LHCN-M2 (cell line): Measurements from ENCODE around the gene ADGB. TPM values are rescaled to one million over a fixed set of nuclear protein-coding genes. Genes with fewer than 3 reads are reported as not detected.
A peak's percentile ranks its signal among the peaks of the same experiment; 100 is the strongest.
"Not testable (repeated sequence)": the region's sequence is repeated elsewhere in the genome, so short reads cannot be mapped to it uniquely, and the experiment has no call there.

Experiments
- DNase-seq: peaks from one replicate; pipeline ENCODE4 v3.0.0-alpha.2; 2012; ENCODE audit warnings: low read depth
- total RNA-seq: library from RNA; depleted of rRNA; stranded (reverse); fragments of >200 nt; gene quantifications from 2 replicates; pipeline ENCODE4 v1.2.3, GENCODE V29; 2014

The ADGB gene
- total RNA-seq, 1 experiment from 2014 or later: not detected

DNA sequence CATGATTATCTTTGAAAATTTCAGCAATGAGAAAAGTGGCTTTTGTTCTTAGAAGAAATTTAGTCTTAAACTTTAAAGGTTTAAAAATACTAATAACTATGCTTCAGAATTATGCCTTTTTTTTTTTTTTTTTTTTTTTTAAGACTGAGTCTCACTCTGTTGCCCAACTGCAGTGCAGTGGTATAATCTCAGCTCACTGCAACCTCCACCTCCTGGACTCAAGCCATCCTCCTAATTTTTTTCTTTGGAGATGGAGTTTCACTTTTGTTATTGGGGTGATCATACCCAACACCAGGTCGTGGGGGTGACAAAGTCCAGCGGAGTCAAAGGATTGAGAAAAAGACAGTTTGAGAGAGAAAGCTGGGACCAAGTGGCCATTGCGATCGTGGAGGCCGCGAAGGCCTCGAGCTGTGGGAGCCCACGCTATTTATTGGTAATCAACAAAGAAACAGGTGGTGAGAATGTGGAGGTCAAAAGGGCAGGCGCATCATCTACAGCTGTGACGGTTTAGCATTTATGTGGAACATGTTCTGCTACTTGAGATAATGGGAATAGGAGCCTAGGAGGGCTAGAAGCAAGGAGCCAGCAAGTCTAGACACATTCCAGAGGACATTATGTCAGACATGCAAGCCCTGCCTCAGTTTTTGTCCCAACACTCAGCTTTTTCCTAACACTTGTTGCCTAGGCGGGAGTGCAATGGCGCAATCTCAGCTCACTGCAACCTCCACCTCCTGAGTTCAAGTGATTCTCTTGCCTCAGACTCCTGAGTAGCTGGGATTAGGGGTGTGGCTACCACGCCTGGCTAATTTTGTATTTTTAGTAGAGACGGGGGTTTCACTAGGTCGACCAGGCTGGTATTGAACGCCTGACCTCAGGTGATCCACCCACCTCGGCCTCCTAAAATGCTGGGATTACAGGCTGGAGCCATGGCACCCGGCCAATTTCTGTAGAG lies 217.0 kb downstream of the ADGB start:
- not testable (repeated sequence) for DNase-seq

DNA sequence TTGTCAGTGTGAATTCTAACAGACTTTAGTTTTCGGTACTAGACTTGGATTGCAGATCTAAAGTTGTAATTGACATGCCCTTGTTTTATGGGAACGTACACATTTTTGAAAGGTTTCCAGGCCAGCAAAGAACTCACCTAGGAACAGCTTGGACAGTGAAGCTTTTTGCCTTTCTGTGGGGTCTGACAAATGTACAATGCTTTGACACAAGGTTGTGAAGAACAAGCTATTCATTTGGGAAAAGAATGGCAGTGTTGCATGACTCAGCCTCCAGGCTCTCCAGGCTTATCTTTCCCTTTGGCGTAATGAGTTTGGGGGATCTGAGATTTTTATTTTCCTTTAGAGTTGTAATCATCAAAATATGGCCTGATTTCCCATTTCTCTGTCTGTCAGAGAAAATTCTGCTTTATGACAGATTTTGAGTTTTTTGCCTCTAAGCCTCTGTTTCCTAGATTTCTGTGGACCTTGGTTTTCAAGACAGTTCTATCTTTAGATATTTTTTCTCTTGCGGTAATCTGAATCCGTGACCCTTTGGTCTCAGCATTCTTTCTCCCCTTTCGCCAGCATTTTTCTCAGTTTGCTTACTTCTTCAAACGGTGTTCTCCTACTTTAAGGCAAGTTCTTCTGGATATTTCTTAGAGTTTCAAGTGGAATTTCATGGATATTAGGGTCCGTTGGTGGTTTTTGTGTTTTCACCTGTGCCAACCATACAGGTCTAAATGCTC lies 221.0 kb downstream of the ADGB start:
- no peak for DNase-seq

DNA sequence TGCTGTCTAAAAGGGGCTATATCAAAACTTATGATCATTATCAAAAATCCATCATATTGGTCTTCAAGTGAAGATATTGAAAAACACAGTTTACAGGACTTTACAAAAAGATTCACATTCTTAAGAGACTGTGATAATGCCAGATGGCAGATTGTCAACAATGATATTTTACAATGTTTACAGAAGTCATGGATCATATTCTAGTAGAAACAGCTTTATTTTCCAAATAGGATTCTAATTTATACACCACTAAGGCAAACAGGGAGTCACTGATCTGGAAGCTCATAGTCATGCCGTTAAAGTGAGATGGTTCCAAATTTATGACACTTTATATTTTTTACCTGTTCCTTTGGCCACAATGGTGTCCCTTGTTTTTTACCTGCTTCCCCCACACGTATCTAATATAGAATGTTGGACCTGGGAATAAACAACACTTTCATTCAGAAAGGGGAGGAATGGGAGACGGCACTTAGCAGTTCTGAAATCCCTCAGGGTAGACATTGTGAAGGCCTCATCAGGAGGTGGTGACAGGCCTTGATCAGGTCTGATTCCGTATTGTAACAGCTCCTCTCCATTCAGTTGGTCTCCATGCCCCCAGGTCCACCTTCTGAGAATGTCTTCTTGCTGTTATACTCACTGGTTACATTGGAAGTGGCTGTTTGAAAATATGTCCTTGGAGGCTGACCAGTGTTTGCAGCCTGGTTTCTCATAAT lies 228.6 kb downstream of the ADGB start:
- DNase-seq: no peak

DNA sequence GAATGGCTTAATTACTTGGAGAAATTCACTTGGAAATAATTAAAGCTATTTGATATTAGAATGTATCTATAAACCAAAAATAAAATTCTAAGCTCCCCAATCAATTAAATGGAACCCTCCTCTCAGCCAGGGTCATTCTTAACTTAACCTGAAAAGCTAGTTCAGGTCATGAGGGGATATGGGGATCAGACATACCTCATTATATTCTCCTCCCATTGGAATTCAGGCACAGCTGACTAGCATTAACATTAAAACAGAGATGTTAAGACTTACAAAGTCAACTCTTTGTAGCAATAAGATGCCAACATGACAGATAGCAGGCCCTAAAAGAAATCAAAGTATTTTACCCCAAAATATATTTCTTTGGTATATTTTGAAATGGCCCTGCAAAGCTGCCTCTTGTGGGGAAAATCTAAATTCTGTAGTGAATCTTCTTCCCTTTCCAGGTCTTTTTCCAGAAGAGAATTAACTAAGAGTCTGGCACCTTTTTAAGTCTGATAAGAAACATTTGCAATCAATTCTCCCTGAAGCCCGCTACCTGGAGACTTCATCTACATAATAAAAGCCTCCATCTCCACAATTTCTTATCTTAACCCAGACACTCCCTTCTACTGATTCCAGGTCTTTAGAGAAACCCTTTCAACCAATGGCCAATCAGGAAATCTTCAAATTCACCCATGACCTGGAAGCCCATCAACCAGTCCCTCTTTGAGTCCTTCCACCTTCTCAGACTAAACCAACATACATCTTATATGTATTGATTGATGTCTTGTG lies 231.2 kb downstream of the ADGB start:
- DNase-seq: no peak

DNA sequence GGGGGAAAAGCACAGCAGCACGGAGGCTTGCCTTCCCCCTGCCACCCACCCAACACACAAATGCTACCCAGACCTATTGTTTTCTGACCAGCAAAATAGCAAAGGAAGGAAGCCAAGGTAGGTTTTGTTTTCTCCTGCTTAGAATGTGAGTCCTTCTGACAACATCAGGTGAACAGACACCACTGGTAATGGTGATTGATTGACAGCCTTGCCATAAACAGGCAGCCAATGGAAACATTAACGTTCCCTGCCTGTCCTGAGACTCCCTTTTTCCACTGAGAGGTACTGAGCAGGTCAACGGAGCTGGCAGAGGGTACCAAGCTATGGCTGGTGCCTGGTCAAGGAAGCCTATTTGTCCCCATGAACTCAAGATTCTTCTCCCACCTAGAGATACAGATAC lies 234.4 kb downstream of the ADGB start:
- no peak for DNase-seq

DNA sequence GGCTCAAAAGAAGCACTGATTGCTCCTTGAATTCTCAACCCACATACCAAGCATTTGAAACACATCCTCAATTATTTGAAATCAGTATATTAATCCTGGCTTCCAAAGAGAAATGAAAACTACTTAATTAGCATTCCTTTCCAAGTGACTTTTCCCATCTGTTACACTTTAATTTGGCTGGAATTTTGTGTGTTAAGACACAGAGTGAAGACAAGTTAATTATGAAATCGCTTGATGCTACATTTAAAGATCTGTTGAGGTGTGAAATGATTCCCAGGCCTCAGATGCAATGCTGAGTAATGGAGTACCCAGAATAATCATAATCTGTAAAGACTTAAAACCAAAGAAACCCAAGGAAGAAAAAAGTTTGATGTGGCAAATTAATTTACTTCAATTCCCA lies 241.4 kb downstream of the ADGB start:
- DNase-seq: no peak

DNA sequence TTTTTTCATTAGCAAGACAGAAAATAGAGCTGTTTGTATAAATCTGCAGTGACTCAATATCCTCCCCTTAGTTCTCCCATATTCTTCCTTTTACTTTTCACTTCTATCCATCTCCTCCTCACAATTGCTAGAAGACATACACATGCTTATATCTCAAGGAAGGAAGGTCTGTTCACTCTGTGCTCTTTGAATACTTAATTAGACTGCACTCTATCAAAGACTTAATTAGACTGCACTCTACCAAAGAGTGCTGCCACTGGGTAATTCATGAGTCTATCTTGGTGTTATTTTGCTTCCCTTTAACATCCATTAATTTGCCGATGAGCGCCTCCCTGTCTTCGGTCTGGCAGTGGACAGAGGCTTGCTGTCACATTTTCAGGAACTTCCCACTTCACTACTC lies 241.9 kb downstream of the ADGB start:
- DNase-seq: no peak

DNA sequence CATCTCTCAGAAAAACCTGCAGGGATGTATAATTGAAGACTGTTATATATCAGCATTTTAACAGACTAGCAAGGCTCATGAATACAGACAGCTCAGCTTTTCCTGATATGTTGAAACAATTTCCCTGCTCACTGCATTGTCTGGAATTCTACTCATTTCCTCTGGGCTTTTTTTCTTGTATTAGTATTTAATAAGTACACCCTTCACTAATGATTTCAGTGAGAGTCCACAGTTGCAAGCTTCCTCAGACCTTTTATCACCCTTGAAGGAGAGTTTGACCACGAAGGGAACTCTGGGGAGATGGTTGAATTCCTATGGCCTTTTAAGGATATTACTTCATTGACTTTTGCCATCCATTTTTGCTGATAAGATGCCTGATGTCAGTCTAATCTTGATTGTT lies 248.7 kb downstream of the ADGB start:
- DNase-seq: peak; percentile 23

DNA sequence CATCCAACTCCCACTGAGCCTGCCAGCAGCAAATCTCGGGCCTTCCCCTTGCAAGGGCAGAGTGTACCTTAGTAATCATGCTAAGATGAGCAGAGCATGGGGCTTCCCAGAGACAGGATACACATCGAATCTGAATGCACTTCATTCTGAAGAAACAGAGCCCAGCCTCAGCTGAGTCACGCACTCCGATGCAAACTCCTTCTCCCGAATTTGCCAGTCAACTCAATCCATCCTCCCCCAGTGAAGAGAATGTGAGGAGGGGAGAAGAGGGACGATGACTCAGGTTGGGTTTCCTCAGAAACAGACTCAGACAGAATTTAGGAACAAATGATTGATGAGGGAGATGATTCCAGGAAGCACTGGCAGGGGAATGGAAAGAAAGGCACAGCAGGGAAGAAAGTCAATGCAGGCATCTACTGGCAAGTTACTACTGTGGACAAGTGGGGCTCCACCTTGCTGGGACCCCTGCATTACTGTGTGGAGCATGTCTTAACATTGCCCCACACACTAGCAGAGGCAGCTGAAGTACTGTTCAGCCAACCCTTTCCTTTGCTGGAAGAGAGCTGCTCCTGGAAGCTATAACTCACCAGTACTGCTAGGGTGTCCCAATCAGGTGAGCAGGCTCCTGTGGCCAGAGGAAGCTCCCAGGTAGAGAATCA lies 251.6 kb downstream of the ADGB start:
- peak; percentile 56 for DNase-seq

DNA sequence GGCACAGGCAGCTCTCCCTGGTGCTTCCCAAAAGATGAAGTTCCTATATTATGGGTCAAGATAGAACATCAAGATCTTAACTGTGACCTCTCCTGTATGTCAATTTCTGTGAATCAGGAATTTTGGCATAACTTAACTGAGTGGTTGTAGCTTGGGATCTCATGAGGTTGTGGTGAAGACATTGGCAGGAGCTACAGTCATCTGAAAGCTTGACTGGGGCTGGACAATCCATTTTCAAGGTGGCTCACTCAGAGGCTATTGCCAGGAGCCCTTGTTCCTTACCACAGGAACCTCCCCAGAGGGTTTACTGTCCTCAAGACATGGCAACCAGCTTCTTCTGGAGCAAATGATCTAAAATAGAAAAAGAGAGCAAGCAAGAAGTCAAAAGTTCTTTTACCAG lies 252.2 kb downstream of the ADGB start:
- no peak for DNase-seq

DNA sequence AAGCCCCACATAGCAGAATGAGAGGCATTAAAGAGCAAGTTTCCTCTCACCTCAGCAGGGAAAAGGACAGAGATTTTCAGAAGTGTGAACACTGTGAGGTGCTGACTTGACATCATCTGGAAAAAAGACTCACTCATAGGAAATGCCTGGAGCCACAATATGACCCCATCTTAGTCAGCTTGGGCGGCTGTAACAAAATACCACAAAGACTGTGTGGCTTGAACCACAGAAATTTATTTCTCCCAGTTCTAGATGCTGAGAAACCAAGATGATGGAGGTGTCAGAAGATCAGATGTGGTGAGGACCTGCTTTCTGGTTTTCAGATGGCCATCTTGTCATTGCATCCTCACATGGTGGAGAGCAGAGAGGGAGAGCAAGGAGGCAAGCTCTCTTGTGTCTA lies 253.1 kb downstream of the ADGB start:
- peak; percentile 91 for DNase-seq

DNA sequence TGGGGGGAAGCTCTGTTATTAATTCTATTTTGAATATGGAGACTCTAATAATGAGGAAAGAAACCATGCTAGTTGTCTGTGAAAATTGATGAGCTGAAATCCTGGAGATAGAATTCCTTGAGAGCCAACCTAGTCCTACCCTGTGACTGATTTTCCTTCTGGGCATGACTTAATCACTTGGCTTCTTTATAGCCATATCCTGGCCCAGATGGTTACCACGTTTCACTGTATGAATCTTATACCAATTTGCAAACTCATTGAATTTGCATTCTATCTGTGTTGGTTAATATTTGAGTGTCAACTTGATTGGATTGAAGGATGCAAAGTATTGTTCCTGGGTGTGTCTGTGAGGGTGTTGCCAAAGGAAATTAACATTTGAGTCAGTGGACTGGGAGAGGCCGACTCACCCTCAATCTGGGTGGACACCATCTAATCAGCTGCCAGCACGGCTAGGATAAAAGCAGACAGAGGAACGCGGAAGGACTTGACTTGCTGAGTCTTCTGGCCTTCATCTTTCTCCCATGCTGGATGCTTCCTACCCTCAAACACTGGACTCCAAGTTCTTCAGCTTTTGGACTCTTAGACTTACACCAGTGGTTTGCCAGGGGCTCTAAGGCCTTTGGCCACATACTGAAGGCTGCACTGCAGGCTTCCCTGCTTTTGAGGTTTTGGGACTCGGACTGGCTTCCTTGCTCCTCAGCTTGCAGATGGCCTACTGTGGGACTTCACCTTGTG lies 255.9 kb downstream of the ADGB start:
- not testable (repeated sequence) for DNase-seq

DNA sequence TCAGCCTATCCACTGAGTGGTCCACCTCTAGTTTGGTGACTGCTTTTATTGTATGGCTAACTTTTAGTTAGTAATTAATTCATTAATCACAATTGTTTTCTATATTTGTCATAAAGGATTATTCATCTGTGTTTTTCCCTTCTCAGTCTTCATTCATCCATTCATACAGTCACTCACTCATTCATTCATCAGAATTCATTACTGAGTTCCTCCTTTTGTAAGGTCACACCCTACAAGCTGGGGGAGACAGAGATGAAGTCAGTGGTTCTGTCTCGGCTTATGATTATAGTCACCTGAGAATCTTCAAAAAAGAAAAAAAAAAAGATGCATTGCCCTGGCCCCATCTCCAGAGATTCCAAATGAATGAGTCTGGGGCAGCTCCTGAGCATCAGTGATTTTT lies 257.1 kb downstream of the ADGB start:
- no peak for DNase-seq

DNA sequence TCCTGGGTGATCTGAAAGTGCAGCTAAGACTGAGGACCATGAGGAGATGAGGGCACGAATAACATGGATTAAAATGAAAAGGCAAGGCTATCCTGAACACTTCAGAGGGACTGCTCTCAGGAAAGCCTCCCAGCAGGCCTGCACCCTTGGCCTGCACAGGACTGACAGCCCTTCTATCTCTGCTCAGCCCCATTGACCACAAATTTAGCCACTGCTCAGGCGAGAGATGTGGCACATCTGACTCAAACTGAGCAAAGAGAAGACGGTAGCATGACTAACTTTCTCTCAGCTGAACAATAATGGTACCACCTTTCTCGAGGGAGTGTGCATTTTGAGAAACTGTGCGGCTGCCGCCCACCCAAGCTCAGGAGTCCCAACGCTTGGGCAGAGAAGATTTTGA lies 257.5 kb downstream of the ADGB start:
- DNase-seq: no peak

DNA sequence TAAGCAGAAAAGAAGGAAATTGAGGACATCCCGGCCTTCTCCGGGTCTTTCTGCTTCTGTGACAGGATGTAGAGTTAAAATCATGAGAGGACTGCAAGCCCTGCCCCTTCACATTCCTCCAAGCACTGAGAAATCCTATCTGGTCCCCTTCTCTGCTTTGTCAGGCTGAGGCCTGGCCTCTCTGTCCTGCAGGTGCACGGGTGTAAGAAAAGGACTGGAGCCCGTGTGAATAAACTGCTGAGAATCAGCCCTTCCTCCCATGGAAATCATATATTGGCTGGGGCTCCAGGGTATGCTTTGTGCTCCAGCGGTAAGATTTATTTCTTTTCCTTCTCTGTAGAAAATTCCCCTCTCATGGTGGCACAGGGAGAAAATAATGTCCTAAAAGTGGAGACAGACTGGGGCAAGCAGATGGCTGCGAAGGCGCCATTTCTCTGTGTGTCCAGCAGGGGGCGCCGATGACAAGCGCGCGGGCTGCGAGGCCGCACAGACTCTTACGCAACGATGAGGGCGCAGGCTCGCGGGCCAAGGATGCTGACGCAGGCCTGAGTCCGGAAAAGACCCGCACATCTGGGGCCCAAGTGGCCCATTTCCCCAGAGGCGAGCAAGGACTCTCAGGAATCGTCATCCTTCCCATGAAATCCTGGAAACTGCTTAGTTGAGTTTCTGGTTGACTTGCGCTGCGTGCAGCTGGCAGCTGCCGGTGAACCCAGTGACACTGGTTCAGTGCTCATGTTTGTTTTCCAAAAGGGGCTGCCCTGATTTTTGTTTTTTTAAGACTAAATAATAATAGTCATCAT lies 258.6 kb downstream of the ADGB start:
- DNase-seq: peak; percentile 80

DNA sequence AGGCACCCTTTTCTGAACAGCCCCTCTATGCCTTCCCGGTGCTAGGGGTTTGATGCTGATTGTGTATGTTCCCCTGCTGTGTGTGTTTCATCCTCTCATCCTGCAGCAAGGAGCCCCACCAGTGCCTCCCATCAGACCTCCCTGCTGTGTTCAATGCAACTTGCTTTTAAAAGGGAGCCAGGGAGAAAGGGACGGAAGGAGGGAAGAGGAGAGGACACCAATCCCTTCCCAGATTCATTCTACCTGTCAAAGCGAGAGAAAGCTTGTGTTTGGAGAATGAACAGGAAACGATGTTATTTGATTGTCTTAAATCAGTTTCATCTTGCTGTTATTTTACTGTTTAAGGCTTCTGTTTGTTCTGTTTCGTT lies 259.2 kb downstream of the ADGB start:
- DNase-seq: no peak

DNA sequence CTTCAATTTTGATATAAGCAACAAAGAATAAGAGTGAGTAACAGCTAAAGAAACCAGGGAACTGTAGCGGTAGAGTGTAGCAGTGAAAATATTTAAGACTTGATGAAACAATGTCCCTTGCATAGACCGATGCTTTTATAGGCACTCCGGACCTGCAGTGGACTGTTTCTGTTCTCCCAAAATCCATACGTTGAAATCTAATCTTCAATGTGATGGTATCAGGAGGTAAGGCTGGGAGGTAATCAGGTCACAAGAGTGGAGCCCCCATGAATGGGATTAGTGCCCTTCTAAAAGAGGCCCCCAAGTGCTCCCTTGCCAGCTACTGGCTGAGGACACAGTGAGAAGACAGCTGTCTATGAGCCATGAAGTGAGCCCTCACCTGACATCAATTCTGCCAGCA lies 260.4 kb downstream of the ADGB start:
- no peak for DNase-seq

DNA sequence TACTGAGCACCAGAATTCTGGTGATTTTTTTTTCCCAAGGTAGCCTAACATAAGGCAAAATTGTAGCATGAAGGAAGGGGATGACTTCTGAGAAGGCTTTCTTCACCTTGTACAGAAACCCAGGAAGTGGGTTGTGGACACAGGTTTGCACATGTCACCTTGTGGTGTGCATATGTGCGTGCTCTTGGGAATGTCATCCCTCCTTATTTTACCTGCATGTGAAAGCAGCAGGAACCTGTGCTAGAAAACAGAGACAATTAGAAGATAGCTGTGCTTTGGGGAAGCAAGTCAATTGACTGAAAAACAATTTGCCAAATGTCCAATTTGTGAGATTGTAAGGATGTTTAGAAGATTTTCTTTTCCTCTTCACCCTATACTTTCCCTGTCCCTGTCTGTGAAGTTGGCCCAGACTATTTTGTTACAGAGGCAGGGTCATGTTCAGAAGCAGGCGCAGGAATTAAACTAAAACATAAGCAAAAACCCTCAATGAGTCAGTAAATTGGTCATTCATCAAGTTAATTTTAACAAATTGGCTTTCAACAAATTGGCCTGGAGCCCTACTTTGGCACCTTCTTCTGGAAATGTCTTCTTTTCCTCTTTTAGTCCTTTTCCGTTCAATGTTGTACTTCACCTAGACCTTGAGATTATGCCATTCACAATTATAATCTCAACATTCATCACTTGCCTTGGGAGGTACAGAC lies 261.2 kb downstream of the ADGB start:
- DNase-seq: no peak

DNA sequence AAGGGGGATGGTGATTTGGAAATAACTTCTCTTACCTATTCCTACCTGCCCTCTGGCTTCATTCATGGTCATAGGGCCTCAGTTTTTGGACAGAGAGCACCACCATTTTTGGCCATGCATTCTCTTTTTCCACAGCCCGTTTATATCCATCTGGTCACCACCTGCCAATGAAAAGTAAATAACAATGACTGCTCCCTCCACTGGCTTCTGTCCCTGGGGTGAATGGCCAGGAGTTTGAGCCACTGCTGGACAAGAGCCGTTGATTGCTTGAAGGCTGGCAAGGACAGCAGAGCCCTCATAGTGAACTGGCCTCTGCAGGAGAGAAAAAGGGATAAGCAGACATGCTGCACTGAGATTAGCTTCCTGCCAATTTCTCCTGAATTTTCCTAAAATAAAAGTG lies 261.8 kb downstream of the ADGB start:
- no peak for DNase-seq
